ENCODE measurements around the gene C1orf74.

Gene C1orf74

DNA sequence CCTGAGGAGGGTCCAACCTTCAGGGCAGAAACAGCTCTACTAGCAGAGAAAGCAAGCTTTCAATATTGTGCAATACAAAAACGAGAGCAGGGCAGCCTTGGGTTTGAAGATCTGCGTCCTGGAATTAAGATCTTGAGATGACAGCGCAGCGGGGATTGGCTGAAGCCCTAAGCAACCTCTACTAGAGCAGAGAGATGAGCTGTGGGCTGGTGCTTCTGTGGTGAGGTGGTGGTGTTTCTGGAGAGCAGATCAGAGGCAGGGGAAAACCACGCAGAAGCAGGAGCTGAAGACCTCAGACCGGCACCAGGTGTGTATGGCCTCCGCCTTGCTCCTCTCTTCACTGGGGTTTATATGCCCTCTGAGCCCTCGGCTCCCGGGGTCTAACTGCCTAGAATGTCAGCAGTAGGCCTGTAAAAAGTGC, 16.0 kb downstream of the C1orf74 start:
- H3K4me1 Mint-ChIP-seq: peaks cover 42% of the 10 kb centered on the region
- DNase-seq (peak; percentile 85 to 95), ATAC-seq (peak; percentile 90)
- H3K27ac Mint-ChIP-seq: no peak overlapping the region
- H3K4me3 Mint-ChIP-seq: no peak overlapping the region
- H3K9me3 Mint-ChIP-seq: no peaks in the 10 kb centered on the region
- H3K27me3 Mint-ChIP-seq: no peaks in the 10 kb centered on the region

DNA sequence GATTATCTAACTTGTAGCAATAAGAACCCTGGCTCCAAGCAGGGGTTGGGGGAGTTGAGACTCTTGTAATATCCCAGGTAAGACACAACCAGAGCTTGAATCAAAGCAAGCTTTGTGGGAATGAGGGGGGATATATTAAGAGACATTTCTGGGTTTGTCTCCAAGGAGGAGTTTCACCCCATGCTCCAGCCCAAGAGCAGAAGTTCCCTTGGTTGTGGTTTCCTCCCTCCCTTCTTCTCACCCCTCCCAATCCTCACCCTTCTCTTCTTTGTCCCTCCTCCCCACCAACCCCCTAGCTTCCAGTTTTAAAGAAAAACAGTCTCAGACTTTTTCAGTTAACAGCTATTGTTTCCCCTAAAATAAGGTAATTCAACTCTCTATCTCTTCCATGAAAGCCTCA, 16.7 kb downstream of the C1orf74 start:
- no peak for DNase-seq
- H3K4me1 Mint-ChIP-seq: peaks cover 48% of the 10 kb centered on the region
- no peak for ATAC-seq
- H3K27ac Mint-ChIP-seq: peak overlapping the region in 1 of 2 donors; percentile 34
- no peak overlapping the region for H3K4me3 Mint-ChIP-seq
- no peaks in the 10 kb centered on the region for H3K27me3 Mint-ChIP-seq
- H3K9me3 Mint-ChIP-seq: no peaks in the 10 kb centered on the region

DNA sequence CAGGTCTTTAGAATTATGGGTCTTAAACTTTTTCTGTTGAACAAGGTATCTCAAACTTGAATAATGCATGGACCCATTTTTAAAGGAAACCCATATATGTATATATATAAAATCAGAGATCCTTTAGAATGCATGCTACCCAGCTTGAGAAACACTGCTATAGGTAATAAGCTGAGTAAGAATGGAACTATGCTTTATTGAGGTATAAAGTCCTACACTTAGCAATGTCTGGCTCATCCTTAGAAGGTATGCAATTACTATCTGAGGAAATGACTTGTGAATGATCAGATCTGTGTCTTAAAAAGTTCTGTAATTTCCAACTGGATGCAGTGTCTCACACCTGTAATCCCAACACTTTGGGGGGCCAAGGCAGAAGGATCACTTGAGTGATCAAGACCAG, 17.3 kb downstream of the C1orf74 start:
- Mint-ChIP-seq H3K27me3 (no peaks in the 10 kb centered on the region), H3K9me3 (no peaks in the 10 kb centered on the region), H3K4me3 (peak overlapping the region in 1 of 2 donors; percentile 65), H3K4me1 (peaks cover 55% of the 10 kb centered on the region), H3K27ac (peak overlapping the region; percentile 34 to 77)
- no peak for DNase-seq
- peak; percentile 11 for ATAC-seq

DNA sequence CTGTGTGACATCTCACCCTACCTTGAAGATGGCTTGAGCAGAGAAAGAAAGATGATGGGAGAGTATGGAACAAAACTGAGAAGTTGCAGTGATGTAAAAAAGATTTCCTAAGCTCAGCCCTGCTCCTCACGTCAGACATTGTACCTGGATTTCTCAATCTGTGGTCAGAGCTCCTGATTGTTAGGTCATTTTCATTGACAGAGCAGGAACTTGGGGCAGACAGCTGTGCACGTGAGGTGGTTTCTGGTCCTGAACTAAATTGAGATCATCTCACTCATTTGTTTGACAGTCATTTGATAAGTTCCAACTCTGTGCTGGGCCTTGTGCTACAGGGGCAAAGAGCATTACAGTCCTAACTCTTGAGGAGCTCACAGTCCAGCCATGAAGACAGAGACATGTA, 18.3 kb downstream of the C1orf74 start:
- ATAC-seq (no peak), DNase-seq (no peak)
- Mint-ChIP-seq H3K4me1 (peaks cover 65% of the 10 kb centered on the region), H3K9me3 (no peaks in the 10 kb centered on the region), H3K4me3 (peak overlapping the region in 1 of 2 donors; percentile 65), H3K27ac (peak overlapping the region in 1 of 2 donors; percentile 69), H3K27me3 (no peaks in the 10 kb centered on the region)

DNA sequence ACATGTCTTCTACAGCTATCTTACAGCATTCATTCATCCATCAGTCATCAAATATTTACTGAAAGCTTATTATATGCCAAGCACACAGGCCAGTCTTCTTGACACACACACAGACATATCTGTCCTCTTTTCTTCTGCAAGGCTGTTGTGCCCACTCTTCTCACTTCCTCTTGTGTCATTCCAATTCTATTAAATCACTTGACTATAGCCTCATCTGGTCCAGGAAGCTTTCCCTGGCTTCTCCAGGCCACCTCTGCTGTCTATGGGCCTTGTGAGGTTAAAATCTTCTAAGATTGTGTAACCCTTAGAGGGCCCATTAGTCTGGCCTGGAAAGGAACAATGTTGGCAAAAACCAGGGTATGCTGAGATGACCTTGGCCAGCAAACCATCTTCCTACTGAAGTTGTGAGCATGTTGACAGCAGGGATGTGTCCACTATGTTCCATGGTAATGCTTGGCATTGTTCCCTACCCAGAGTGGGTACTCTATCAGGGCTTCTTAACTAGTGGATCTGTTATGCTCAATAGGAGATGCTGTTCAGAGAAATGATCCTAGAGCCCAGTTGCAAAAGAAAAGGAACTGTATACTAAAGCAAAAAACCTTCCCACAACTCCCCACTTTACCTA, 23.2 kb downstream of the C1orf74 start:
- no peaks in the 10 kb centered on the region for H3K9me3 Mint-ChIP-seq
- H3K27ac Mint-ChIP-seq: peak overlapping the region in 1 of 2 donors; percentile 95
- ATAC-seq (no peak), DNase-seq (no peak)
- H3K27me3 Mint-ChIP-seq: no peaks in the 10 kb centered on the region
- peaks cover 76% of the 10 kb centered on the region for H3K4me1 Mint-ChIP-seq
- H3K4me3 Mint-ChIP-seq: peak overlapping the region; percentile 51 to 70

GRCh38 chr1:209759829-209760359, 24.5 kb downstream of the C1orf74 start:
- H3K27ac Mint-ChIP-seq: peak overlapping the region; percentile 42 to 94
- peak overlapping the region; percentile 49 to 97 for H3K4me3 Mint-ChIP-seq

GRCh38 chr1:209758400-209758799, 26.0 kb downstream of the C1orf74 start:
- peak overlapping the region; percentile 94 to 97 for H3K27ac Mint-ChIP-seq
- H3K4me3 Mint-ChIP-seq: peak overlapping the region; percentile 96 to 97
- H3K27me3 Mint-ChIP-seq: no peaks in the 10 kb centered on the region
- peaks cover 75% of the 10 kb centered on the region for H3K4me1 Mint-ChIP-seq
- no peaks in the 10 kb centered on the region for H3K9me3 Mint-ChIP-seq
- no peak for DNase-seq
- ATAC-seq: no peak

More at GRCh38 chr1:209759829-209760359, 24.5 kb downstream of the C1orf74 start:
- ATAC-seq (no peak), DNase-seq (no peak)
- Mint-ChIP-seq H3K4me1 (peaks cover 73% of the 10 kb centered on the region), H3K27me3 (no peaks in the 10 kb centered on the region), H3K9me3 (no peaks in the 10 kb centered on the region)

DNA sequence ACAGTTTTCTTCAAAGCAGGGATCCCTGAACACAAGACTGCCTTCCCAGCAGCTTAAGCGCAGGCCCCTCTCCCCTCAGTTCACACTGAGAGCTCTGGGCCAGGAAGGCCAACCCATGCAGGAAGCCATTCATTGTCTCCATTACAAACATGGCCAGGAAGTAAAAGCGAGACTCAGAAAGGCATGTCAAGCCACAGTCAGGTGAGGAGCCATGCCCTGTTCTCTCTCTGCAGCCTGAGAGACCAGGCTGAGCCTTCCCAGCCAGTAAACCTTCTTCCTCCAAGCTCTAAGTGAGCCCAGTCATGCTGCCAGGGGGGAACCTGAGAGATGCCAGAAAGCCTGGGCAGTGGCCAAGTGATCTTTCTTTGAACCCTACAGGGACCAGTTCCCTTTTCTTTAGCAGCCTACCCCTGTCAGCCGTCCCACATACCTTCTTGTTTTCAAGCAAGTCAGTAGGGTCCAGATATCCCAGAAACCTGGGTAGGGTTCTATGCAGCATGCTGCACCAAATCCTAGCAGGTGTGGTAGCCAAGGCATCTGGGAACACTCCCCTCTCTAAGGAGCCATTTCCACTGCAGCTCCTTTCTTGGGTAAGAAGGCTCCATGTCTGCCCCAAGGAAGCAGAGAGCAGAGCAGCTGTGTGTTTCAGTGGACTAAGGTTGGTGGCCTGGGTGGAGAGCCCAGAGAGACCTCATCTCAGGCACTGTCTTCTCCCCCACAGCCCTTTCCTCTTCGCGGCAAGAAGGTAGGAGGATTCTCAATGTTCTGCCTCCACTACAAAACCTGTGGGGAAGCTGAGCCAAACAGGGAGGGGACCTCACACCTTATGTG, 27.5 kb downstream of the C1orf74 start:
- Mint-ChIP-seq H3K9me3 (no peaks in the 10 kb centered on the region), H3K4me1 (peaks cover 75% of the 10 kb centered on the region), H3K4me3 (peak overlapping the region; percentile 96 to 97), H3K27me3 (no peaks in the 10 kb centered on the region), H3K27ac (peak overlapping the region; percentile 97 to 98)
- peak; percentile 21 for ATAC-seq
- peak; percentile 28 to 49 for DNase-seq

GRCh38 chr1:209755926-209756614, 28.3 kb downstream of the C1orf74 start, which contains the start of gene TRAF3IP3:
TRAF3IP3 (plus strand) TSS chr1:209756053; CDS start chr1:209760040, 3,987 bp downstream.
- H3K27me3 Mint-ChIP-seq: no peaks in the 10 kb centered on the region
- H3K27ac Mint-ChIP-seq: peak within 1 kb of the TSS; percentile 97 to 98
- peak; percentile 86 for ATAC-seq
- H3K4me1 Mint-ChIP-seq: peaks cover 75% of the 10 kb centered on the region
- no peaks in the 10 kb centered on the region for H3K9me3 Mint-ChIP-seq
- peak within 1 kb of the TSS; percentile 96 to 97 for H3K4me3 Mint-ChIP-seq
- DNase-seq: peak; percentile 75 to 88

DNA sequence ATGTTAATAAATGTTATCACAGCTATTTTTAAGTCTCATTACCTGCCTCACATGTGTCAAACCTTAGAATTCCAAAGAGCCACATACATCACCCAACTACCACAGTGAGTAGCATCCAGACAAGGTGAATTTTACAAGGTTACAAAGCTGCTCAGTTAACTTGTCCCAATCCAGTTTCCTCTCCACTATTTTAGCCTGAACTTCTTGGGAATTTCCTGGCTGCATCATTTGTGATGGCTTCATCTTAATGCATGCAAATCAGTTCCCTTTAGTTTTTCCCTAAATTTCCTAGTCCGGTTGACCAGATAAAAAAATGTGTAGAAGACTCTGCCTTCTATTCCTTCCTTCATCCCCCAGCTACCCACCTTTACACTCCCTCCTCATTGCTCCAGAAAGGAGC, 29.1 kb downstream of the C1orf74 start:
- Mint-ChIP-seq H3K4me3 (peak overlapping the region; percentile 96 to 97), H3K27ac (peak overlapping the region; percentile 97 to 98), H3K9me3 (no peaks in the 10 kb centered on the region), H3K4me1 (peaks cover 79% of the 10 kb centered on the region), H3K27me3 (no peaks in the 10 kb centered on the region)
- ATAC-seq (no peak), DNase-seq (no peak)

DNA sequence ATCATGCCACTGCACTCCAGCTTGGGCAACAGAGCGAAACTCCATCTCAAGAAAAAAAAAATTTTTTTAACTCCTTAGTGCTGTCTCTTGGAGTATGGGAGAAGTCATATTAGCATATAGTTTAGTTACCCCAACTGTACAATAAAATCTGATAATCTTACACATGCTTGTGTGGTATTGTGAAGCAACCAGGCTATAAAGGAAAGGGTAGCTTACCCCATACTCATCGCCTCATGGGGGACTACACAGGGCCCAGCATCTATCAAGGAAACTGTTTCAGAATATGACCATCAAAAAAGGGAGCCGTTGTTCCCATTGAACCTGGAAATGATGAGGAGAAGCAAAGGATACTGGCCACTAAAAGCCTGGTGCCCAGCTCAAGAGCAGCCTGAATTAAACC, 31.5 kb downstream of the C1orf74 start:
- no peak for DNase-seq
- Mint-ChIP-seq H3K4me3 (peak overlapping the region; percentile 79), H3K9me3 (no peaks in the 10 kb centered on the region), H3K4me1 (peaks cover 75% of the 10 kb centered on the region), H3K27me3 (no peaks in the 10 kb centered on the region), H3K27ac (peak overlapping the region in 1 of 2 donors; percentile 91)
- no peak for ATAC-seq

DNA sequence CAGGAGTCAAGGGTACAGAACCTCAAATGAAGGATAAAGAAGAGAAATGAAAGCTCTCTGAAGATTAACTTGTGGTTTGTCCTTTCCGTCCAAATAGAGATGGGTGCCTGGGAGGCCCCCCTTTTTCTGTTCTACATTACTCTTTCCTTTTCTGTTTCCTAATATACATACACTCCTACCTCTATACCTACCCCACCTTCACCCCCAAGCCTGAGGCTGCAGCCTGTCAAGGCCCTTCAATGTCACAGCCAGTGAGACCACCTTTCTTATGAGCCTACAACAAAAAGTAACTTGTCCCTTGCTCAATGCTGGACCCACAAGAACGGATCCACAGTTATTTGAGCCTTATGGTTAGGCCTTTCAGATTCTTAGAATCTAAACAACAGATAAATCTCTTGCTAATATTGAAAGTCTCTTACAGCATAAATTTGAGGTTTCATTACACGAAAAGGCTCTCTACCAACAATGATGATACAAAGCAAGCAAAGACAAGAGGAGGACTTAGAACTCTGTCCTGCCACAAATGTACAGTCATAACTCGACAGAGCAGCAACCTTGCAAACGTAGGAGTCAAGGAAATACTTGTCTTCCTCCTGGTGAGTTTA, 32.6 kb downstream of the C1orf74 start:
- Mint-ChIP-seq H3K27ac (peak overlapping the region; percentile 98), H3K9me3 (no peaks in the 10 kb centered on the region), H3K27me3 (no peaks in the 10 kb centered on the region), H3K4me3 (peak overlapping the region; percentile 79), H3K4me1 (peaks cover 87% of the 10 kb centered on the region)
- peak; percentile 64 for ATAC-seq
- DNase-seq: peak; percentile 72 to 75

DNA sequence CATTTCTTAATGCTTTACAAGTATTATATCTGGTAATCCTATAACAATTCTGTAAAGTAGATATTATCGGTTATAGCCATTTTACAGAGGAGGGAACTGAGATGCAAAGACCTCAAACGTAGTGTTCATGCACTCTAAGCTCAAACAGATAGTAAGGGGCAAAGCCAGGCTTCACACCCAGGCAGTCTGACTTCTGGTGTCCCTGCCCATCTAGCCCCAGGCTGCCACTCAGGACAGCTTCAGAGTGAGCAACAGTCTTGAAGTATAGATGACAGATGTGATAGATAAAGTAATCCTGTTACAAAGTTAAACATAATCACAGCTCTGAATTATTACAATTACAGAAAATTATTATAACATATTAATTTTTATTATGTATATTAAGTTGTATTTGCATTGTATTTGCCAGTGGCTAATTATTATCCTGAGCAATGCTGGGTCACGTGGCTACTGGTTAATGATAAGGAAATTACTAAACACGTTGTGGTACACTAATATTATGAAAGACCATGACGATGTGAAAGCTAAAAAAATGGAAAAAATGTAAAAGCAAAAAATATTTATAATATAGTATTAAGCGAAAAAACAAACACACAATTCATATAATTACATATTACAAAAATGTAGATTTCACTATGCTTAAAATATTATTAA, 34.6 kb downstream of the C1orf74 start:
- Mint-ChIP-seq H3K4me3 (peak overlapping the region; percentile 63 to 69), H3K27ac (peak overlapping the region; percentile 84 to 93), H3K9me3 (no peaks in the 10 kb centered on the region), H3K4me1 (peaks cover 86% of the 10 kb centered on the region), H3K27me3 (no peaks in the 10 kb centered on the region)
- ATAC-seq: no peak
- DNase-seq: no peak

DNA sequence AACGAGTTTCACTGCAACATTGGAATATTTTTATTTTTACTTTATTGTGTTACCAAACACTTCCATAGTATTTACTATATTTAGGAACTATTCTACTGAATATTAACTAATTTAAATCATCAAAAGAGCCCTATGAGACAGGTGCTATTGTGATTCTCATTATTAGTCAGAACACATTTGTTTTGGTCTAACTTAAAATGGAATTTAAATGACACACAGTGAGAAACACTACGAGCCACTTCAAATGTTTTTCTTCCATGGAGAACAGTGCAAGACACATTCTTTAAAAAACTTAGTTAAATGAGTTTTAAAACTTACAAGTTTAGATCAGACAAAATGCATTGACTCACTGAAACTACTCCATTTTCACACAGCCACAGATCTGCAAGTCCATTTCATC, 35.2 kb downstream of the C1orf74 start:
- DNase-seq: no peak
- no peak for ATAC-seq
- Mint-ChIP-seq H3K9me3 (no peaks in the 10 kb centered on the region), H3K4me1 (peaks cover 80% of the 10 kb centered on the region), H3K27ac (peak overlapping the region; percentile 84 to 93), H3K27me3 (no peaks in the 10 kb centered on the region), H3K4me3 (peak overlapping the region; percentile 63 to 69)

All from stimulated activated naive CD8-positive, alpha-beta T cell treated with anti-CD3 and anti-CD28 coated beads, Interleukin-15, amount 100 ng/mL, for 72 hours (primary cell).